Measurements from ENCODE around the gene THSD7B. TPM values are rescaled to one million over a fixed set of nuclear protein-coding genes. Genes with fewer than 3 reads are reported as not detected.

THSD7B gene
- total and polyA plus RNA-seq, 3 donors from 2014 or later, result 0.87 to 2.1 (median 1.1) TPM

DNA sequence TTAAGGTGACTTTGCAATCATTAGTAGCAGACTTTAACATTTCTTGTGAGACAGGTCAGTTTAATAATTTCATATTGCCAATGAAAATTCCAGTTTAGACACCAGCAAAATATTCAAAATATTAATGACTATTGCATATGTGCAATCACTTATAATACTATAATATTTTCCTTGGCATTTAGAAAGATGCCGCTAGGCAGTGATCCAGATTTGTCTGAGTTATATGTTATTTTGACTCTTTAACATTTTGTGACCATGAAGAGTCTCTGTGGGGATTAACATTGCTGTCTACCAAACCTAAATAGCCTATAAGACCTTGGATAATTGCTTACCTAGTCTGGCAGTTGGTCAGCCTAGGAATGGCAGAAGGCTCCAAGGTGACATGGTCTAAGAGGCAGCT lies 389.6 kb downstream of the THSD7B start:
- 87 to 95% methylated on average over 1 of the region's 1 CpG for WGBS, 2 donors
- H3K9me3 ChIP-seq, result no peaks in the 10 kb centered on the region

DNA sequence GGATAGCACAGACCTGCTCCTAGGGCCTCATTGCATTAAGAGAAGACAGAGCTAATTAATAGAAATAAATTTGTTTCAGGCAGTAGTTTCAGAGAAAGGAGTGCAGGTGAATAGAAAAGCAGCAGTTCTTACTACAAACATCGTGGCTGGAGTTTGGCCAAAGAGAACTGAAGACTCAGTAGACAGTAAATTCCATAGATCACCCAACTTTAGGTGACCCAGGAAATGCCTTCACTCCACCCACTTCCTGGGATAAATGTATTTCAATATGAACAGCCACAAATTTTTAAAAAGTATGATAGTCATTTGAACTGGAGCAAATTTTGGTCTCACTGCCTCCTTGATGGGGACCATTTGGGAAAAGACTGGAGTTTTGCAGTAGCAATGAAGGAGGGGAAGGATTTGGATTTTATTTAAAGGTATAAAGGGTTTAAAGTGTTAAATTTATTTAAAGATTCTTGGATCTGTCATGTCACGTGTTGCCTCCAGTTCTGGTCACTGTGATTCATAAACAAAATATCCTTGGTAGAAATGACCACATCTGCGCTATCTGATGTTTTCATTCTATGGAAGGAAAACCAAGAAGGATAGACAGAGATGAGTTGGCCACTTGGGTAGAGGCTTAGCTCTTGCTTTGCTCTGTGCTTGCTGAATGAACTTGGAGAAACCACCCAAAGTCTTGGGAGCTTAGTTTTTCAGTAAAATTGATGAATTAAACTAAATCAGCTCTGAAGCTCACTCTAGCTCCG lies 390.2 kb downstream of the THSD7B start:
- H3K27me3 ChIP-seq, result no peaks in the 10 kb centered on the region
- DNase-seq, result no peak
- H3K4me1 ChIP-seq, result no peaks in the 10 kb centered on the region
- 88 to 91% methylated on average over 4 of the region's 4 CpGs for WGBS, 2 donors
- H3K36me3 ChIP-seq (ENCODE audit: low read depth, missing control alignments), result no peaks in the 10 kb centered on the region
- H3K27ac ChIP-seq, result no peak overlapping the region
- H3K9me3 ChIP-seq, result no peaks in the 10 kb centered on the region
- H3K4me3 ChIP-seq, result no peak overlapping the region
- TF ChIP-seq CTCF (IDR thresholded peaks at IDR 0.05), result no peak
- TF ChIP-seq POLR2A (IDR thresholded peaks at IDR 0.05), result no peak
- intact Hi-C loops (cut with DNase I; ENCODE audit: low total_unique reads), result no loop called here

More for the DNA sequence above, 389.6 kb downstream of the THSD7B start:
- Histone ChIP-seq H3K4me1 (no peaks in the 10 kb centered on the region), H3K36me3 (ENCODE audit: low read depth, missing control alignments) (no peaks in the 10 kb centered on the region), H3K4me3 (no peak overlapping the region), H3K27ac (no peak overlapping the region), H3K27me3 (no peaks in the 10 kb centered on the region)
- intact Hi-C loops (cut with DNase I; ENCODE audit: low total_unique reads), result no loop called here
- no peak for TF ChIP-seq POLR2A (IDR thresholded peaks at IDR 0.05)
- TF ChIP-seq CTCF (IDR thresholded peaks at IDR 0.05), result no peak
- no peak for DNase-seq

GRCh38 chr2:137156221-137156844 lies 391.0 kb downstream of the THSD7B start:
- intact Hi-C loops (cut with DNase I; ENCODE audit: low total_unique reads), result no loop called here
- H3K9me3 ChIP-seq, result no peaks in the 10 kb centered on the region
- DNase-seq, result no peak
- H3K4me1 ChIP-seq, result no peaks in the 10 kb centered on the region
- H3K36me3 ChIP-seq (ENCODE audit: low read depth, missing control alignments), result no peaks in the 10 kb centered on the region
- WGBS, 2 donors, result 37 to 68% methylated on average over 4 of the region's 4 CpGs
- TF ChIP-seq POLR2A (IDR thresholded peaks at IDR 0.05), result no peak
- TF ChIP-seq CTCF (IDR thresholded peaks at IDR 0.05), result no peak
- H3K4me3 ChIP-seq, result no peak overlapping the region
- H3K27ac ChIP-seq, result no peak overlapping the region
- no peaks in the 10 kb centered on the region for H3K27me3 ChIP-seq

- intact Hi-C loops (cut with DNase I; ENCODE audit: low total_unique reads), result no loop called here
- WGBS, 2 donors, result 83 to 87% methylated on average over 1 of the region's 1 CpG
Measured at GRCh38 chr2:137157851-137158250, 392.5 kb downstream of the THSD7B start.

More at GRCh38 chr2:137157851-137158250, 392.5 kb downstream of the THSD7B start:
- H3K27me3 ChIP-seq, result no peaks in the 10 kb centered on the region
- TF ChIP-seq CTCF (IDR thresholded peaks at IDR 0.05) (no peak), POLR2A (IDR thresholded peaks at IDR 0.05) (no peak)
- H3K27ac ChIP-seq, result no peak overlapping the region
- no peak for DNase-seq
- no peak overlapping the region for H3K4me3 ChIP-seq
- H3K4me1 ChIP-seq, result no peaks in the 10 kb centered on the region
- H3K36me3 ChIP-seq (ENCODE audit: low read depth, missing control alignments), result no peaks in the 10 kb centered on the region
- H3K9me3 ChIP-seq, result no peaks in the 10 kb centered on the region
